SU-DHL-6 (cell line): ENCODE results near the gene RASSF1.

Source experiments
- H2AFZ ChIP-seq: fragments of 200-600 bp; sonication (generic); 2 replicates; pipeline ENCODE4 v1.6.1; 2014; ENCODE audit warnings: low read depth, mild to moderate bottlenecking, moderate library complexity, mixed read lengths, antibody characterized with exemption, low read length; ENCODE audit not compliant: severe bottlenecking
- H3F3A ChIP-seq: fragments of 200-600 bp; shearing (Covaris generic); 2 replicates; pipeline ENCODE4 v1.6.0; 2016; ENCODE audit warnings: antibody characterized with exemption, mild to moderate bottlenecking; ENCODE audit not compliant: insufficient read depth
- H3K27ac ChIP-seq: fragments of 200-600 bp; sonication (generic); 2 replicates; pipeline ENCODE4 v1.5.1; 2016; ENCODE audit warnings: low read depth, mild to moderate bottlenecking, low read length, moderate library complexity, mixed read lengths
- H3K27me3 ChIP-seq: fragments of 200-600 bp; sonication (generic), shearing (Covaris generic); 2 replicates; pipeline ENCODE4 v1.6.0; 2014; ENCODE audit warnings: mild to moderate bottlenecking, low read length
- H3K36me3 ChIP-seq: fragments of 200-600 bp; sonication (generic); 2 replicates; pipeline ENCODE4 v1.6.1; 2014; ENCODE audit warnings: mild to moderate bottlenecking, low read length, mixed read lengths
- H3K4me2 ChIP-seq: fragments of 300-600, 200-600 bp; shearing (Covaris generic), sonication (generic); 2 replicates; pipeline ENCODE4 v1.6.0; 2014; ENCODE audit warnings: low read length, low read depth, mild to moderate bottlenecking; ENCODE audit not compliant: poor library complexity, severe bottlenecking
- H3K4me3 ChIP-seq: fragments of 200-600 bp; sonication (generic); 2 replicates; pipeline ENCODE4 v1.5.1; 2014; ENCODE audit warnings: antibody characterized with exemption, low read length, mild to moderate bottlenecking, mixed read lengths; ENCODE audit not compliant: insufficient read depth, poor library complexity, severe bottlenecking
- H3K79me2 ChIP-seq: fragments of 200-600 bp; sonication (generic); 2 replicates; pipeline ENCODE4 v1.6.1; 2014; ENCODE audit warnings: mild to moderate bottlenecking, low read length, moderate library complexity; ENCODE audit not compliant: insufficient read depth
- H3K9ac ChIP-seq: fragments of 200-600 bp; sonication (generic); 2 replicates; pipeline ENCODE4 v1.7.0; 2014; ENCODE audit warnings: mild to moderate bottlenecking, low read length
- H3K9me2 ChIP-seq: fragments of 200-600 bp; sonication (generic); replicated peaks from 2 replicates; pipeline ENCODE4 v1.6.1; 2014; ENCODE audit warnings: low read length; ENCODE audit not compliant: insufficient read depth
- H3K9me3 ChIP-seq: fragments of 200-600 bp; sonication (generic); 2 replicates; pipeline ENCODE4 v1.6.1; 2014; ENCODE audit warnings: low read length, mixed read lengths; ENCODE audit not compliant: insufficient read depth
- H4K20me1 ChIP-seq: fragments of 200-600 bp; sonication (generic); 2 replicates; pipeline ENCODE4 v1.6.1; 2014; ENCODE audit warnings: low read depth, mild to moderate bottlenecking, antibody characterized with exemption, low read length, moderate library complexity, mixed read lengths
- EZH2phosphoT487 ChIP-seq: fragments of 200-600 bp; sonication (generic), shearing (Covaris generic); conservative IDR thresholded peaks from 2 replicates; pipeline ENCODE4 v1.6.1; 2018; ENCODE audit warnings: mild to moderate bottlenecking, antibody characterized with exemption, low read length, moderate library complexity, mixed read lengths
- TF ChIP-seq, protein P1 (sequence below): fragments of 200-600 bp; sonication (generic); IDR thresholded peaks from one replicate; pipeline ENCODE4 v1.5.1; 2017; ENCODE audit warnings: antibody characterized with exemption, mild to moderate bottlenecking, low read length, moderate library complexity; ENCODE audit not compliant: insufficient read depth, poor library complexity, severe bottlenecking

Gene RASSF1

DNA sequence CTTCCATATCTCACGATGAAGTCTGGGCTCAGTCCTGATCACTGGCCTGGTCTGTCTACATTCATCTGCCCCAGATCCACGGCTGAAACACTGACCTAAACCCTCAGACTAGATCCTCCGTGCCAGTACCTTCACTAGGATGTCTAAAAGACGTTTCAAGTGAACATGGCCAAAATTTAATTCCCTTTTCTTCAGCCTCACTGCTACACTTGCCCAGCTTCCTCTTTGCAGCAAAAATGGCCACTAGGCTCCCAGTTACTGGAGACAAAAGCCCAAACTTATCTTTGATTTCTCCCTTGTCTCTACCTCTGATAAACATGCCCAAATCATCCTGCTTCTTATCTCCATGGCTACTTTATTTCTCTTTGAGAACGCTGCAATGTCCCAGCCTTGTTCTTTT, 1.7 kb downstream of the RASSF1 start:
- H3K27ac ChIP-seq = no peak overlapping the region
- H3K4me2 ChIP-seq = peak overlapping the region; percentile 81
- H3K9me3 ChIP-seq = no peaks in the 10 kb centered on the region
- H3K27me3 ChIP-seq = no peaks in the 10 kb centered on the region
- H3K9me2 ChIP-seq = no peaks in the 10 kb centered on the region
- peaks cover 12% of the 10 kb centered on the region; the same call in 1 of the 2 replicates for H3F3A ChIP-seq
- H3K4me3 ChIP-seq = no peak overlapping the region
- H3K36me3 ChIP-seq = no peaks in the 10 kb centered on the region
- peak overlapping the region; percentile 88; the same call in 1 of the 2 replicates for H3K9ac ChIP-seq
- TF ChIP-seq, protein P1, sequence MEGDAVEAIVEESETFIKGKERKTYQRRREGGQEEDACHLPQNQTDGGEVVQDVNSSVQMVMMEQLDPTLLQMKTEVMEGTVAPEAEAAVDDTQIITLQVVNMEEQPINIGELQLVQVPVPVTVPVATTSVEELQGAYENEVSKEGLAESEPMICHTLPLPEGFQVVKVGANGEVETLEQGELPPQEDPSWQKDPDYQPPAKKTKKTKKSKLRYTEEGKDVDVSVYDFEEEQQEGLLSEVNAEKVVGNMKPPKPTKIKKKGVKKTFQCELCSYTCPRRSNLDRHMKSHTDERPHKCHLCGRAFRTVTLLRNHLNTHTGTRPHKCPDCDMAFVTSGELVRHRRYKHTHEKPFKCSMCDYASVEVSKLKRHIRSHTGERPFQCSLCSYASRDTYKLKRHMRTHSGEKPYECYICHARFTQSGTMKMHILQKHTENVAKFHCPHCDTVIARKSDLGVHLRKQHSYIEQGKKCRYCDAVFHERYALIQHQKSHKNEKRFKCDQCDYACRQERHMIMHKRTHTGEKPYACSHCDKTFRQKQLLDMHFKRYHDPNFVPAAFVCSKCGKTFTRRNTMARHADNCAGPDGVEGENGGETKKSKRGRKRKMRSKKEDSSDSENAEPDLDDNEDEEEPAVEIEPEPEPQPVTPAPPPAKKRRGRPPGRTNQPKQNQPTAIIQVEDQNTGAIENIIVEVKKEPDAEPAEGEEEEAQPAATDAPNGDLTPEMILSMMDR = no peak
- TF ChIP-seq EZH2phosphoT487 = no peak
- peaks cover 32% of the 10 kb centered on the region for H3K79me2 ChIP-seq
- no peaks in the 10 kb centered on the region; the same call in 1 of the 2 replicates for H4K20me1 ChIP-seq
- no peak overlapping the region for H2AFZ ChIP-seq

DNA sequence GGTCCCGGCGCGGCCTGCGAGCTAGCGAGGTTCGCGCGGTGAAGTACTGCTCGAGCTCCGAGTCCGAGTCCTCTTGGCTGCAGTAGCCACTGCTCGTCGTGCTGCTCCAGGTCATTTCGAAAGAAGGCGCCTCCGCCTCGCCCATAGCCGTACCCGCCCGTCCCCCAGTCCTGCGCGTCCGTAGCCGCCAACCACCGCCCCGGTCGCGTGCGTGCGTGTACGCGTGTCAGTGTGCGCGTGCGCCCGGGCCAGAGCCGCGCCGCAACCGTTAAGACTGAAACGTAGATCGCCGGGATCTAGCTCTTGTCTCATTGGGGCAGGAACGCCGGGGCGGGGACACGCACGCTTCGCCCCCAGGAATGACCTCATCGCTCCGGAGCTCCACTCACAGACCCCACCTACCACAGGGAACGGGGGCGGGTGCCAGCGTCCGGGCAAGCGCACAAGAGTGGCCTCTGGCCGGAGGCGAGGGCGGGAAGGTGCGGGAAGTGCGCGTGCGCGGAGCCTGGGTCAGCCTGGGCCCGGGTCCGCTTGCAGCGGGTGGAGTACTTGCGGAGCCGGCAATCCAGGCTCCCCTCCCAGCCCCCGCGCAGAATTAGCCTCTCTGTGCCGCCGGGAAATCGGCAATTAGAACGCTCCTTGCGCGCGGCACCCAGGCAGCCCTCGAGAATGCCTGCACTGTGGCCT, 3.3 kb downstream of the RASSF1 start:
- Histone ChIP-seq H3K4me3 (peak overlapping the region; percentile 88), H3K9me2 (no peaks in the 10 kb centered on the region), H3K27me3 (no peaks in the 10 kb centered on the region), H4K20me1 (no peaks in the 10 kb centered on the region; the same call in 1 of the 2 replicates), H3F3A (peaks cover 12% of the 10 kb centered on the region; the same call in 1 of the 2 replicates), H2AFZ (peak overlapping the region; percentile 72), H3K9ac (peak overlapping the region; percentile 88), H3K4me2 (peak overlapping the region; percentile 81), H3K9me3 (no peaks in the 10 kb centered on the region), H3K79me2 (peaks cover 42% of the 10 kb centered on the region), H3K27ac (peak overlapping the region; percentile 77), H3K36me3 (no peaks in the 10 kb centered on the region)
- TF ChIP-seq EZH2phosphoT487 = no peak
- TF ChIP-seq, protein P1 = no peak

DNA sequence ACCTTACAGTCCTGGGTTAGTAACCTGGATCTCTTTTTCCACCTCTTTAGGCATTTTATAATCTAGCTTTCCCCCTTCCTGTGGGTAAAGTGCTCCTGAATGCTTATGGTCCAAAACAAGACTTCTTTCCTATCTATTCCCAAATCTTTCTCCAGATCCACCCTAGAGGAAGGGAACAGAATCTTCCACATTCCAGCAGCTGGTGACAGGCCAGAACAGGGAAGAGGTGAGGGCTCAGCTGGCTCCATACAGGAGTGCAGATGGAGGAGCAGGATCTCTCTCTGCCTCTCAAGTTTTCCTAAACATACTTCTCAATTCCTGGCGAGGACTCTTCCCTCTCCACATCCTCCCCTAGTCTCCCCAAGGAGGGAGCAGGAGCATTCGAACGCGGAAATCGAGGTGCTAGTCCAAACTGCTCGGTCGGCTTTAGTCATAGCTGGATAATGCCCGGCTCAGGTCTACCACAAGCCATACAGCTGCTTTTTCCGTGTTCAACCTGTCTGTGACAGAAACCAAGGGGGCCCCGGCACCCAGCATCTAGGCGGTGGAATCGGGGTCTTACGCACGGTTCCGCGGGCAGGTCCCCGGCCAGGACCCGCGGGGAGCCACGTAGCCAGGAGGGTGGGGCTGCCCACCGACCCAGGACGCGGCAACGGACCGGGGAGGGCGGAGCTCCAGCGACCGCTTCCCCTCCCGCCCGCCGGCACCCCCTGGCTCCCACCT, 4.0 kb downstream of the RASSF1 start:
- H3K9me3 ChIP-seq = no peaks in the 10 kb centered on the region
- H3K27me3 ChIP-seq = no peaks in the 10 kb centered on the region
- no peaks in the 10 kb centered on the region; the same call in 1 of the 2 replicates for H4K20me1 ChIP-seq
- H3K36me3 ChIP-seq = no peaks in the 10 kb centered on the region
- no peaks in the 10 kb centered on the region for H3K9me2 ChIP-seq
- peaks cover 42% of the 10 kb centered on the region for H3K79me2 ChIP-seq
- H3F3A ChIP-seq = peaks cover 12% of the 10 kb centered on the region; the same call in 1 of the 2 replicates
- TF ChIP-seq, protein P1 = no peak
- TF ChIP-seq EZH2phosphoT487 = no peak
- H3K9ac ChIP-seq = peak overlapping the region; percentile 88
- peak overlapping the region; percentile 81 for H3K4me2 ChIP-seq
- peak overlapping the region; percentile 77 for H3K27ac ChIP-seq
- H3K4me3 ChIP-seq = peak overlapping the region; percentile 88
- H2AFZ ChIP-seq = peak overlapping the region; percentile 8
